Bone marrow (tissue), 2 donors: ENCODE data around the gene UBE2E3.
A peak's percentile ranks its signal among the peaks of the same experiment; 100 is the strongest.
"Not testable (repeated sequence)": the region's sequence is repeated elsewhere in the genome, so short reads cannot be mapped to it uniquely, and the experiment has no call there.

Experiments used
- DNase-seq, 2 donors: peaks; one replicate each; lab custom pipeline; 2025; lab: John Stamatoyannopoulos, UW

The UBE2E3 gene

DNA sequence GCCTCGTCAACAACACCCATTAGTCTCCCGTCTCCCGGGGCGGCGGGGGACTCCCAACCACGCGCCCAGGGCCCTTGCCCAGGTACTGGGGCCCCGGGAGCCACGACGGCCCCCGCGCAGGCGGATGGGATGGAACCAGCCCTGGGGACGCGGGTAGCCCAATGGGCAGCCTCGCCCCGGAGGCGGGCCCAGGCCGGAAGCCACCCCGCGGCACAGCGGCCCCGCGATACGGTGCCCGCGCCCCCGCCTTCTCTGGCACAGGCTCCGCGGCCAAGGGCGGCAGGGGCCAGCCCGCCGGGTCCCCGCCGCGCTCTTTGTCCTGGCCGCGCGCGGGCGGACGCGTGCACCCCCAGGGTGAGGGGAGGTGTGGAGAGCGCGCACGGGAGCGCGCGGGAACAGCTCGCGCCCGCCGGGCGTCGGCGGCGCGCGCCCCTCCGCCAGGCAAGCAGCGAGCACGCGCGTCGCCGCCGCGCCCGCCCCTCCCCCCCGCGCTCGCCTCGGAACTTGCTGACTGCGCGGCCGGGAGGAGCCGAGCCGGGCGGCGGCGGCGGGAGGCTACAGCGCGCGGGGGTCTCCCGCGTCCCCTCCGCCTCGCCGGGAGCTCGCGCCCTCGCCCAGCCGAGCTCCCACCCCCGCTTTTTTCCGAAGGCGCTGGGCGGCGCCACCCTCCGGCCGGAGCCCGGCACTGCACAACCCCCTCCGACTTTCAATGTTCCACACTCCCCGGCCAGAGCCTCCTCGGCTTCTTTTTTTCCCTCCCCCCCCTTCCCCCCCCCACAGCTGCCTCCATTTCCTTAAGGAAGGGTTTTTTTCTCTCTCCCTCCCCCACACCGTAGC, at the start of gene UBE2E3:
Gene UBE2E3 (plus strand): TSS at position 500 of the 837 bp plus-strand sequence. CDS start 1,438 bp downstream, outside the sequence.
- peak in 1 of 2 donors; percentile 80 for DNase-seq

DNA sequence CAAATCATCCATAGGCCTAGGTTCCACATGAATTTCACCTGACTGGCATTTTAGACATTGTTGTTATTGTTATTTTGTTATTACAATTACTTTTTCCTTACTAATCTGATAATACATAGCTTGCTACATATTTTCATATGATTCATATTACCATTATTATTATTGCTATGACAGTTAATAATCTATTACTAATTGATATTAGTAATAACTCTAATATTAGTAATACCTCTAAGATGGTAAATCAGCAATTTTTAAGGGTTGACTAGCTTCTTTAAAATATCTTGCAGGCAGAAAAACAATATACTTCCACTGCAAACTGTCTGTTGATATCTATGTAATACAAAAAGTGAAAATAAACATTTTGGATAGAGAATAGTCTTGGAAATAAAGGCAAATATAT, 48.6 kb upstream of the UBE2E3 start:
- DNase-seq = no peak

DNA sequence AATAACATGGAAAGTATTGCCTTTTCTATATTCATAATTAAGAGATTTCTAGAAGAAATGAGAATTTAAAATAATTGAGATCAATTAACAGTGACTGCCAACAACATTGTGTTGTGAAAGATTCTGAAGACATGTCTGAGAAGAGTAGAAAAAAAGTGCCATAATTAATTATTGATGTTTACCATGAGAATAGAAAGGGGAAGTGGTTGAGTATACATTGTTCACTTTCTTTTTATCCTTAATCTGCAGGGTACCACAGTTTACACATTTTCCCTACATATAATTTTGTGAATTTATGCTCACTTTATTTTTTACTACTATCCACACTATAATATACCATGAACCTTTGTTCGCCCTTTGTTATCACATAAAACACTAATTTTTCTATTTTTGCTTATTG, 47.1 kb upstream of the UBE2E3 start:
- no peak for DNase-seq

DNA sequence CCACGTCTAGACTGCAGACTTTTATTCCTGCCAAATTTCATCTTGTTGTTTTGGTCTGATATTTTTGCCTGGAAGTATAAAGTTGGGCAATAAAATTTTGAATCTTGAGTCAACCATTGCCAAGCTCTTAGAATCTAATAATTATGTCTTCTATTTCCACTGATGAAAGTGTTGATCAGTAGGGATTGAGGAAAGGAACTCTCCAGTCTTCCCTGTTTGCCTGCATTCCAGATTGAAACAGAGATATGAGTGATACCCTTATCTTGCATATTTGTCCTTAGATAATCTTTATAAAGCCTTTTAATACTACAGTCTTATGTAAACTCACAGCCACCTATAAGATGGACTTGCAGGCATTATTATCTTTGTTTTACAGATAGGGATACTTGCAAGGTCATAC, 45.5 kb upstream of the UBE2E3 start:
- no peak for DNase-seq

DNA sequence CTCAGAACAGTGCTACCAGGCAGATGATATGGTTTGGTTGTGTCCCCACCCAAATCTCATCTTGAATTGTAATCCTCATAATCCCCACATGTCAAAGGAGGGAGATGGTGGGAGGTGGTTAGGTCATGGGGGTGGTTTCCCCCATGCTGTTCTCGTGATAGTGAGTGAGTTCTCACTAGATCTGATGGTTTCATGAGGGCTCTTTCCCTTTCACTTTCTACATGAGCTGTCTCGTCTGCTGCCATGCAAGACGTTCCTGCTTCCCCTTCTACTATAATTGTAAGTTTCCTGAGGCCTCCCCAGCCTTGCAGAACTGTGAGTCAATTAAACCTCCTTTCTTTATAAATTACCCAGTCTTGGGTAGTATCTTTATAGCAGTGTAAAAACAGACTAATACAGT, 42.9 kb upstream of the UBE2E3 start:
- DNase-seq = not testable (repeated sequence)

DNA sequence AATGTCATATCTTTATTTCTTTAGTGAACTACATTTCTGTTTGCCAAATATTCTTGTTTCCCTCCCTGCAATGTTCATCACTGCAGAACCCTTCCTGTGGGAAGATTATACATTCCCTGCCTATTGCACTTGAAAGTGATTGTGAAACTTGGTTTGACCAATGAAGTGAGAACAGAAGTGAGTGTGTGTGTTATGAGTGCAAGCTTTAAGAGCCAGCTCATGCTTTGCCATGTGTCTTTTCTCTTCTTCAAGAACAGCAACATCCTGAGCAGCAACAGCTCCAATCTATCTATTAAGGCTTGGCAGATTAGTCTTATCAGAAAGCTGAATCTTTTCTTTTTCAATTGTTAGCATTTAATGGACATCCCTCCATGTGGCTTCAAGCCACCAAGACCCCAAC, 42.0 kb upstream of the UBE2E3 start:
- no peak for DNase-seq

DNA sequence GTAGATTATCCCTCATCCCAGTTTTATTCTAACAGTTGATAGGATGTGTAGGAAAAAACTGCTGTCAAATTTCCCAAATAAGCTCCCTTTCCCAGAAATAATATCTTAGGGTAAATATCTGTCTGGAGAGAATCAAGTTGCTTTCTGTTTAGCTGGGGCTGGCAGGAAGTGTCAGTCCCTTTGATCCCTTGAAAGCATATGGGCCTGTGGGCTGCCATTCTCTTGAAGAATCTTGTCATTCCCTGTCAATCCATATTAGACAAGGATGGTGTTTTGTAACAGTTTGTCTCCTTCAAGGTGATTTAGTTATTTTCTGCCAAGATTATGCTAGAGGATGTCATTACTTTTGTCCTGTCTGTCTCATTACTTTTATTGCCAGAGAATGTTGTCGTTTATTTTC, 37.1 kb upstream of the UBE2E3 start:
- DNase-seq = no peak

DNA sequence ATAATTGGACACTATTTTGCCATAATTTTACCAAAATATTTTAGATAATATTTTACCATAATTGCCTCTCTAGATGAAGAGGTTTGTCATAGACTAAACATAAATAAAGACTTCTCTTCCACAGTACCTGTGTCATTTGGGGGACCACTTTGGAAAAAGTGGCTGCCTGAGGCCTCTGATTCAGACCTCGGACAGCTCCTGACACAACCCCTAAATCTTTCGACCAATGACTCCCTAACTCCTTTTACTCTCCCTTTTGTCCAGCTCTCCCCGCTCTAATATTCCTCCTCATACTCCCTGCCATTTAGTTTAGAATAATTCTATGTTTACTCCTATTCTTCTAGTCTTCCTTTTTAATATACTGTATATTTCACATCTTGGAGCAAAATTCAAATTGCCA, 36.0 kb upstream of the UBE2E3 start:
- DNase-seq = no peak

DNA sequence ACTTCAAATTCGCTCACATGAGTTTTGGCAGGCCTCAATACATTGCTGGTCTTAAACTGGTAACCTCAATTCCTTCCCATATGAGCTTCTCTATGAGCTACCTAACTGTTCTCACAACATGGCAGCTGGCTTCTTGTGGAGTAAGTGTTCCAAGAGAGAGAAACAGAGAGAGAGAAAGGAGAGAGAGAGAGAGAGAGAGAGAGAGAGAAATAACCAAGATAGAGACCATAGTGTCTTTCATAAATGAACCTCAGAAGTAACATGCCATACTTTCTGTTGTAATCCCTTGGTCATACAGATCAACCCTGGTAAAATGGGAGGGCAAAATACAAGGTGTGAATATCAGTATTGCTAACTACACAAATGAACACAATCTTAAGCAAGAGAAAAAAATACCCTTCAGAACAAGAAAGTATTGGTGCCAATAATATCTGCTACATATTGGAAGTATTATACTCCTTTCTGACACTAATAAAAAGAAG, 33.2 kb upstream of the UBE2E3 start:
- DNase-seq = no peak

DNA sequence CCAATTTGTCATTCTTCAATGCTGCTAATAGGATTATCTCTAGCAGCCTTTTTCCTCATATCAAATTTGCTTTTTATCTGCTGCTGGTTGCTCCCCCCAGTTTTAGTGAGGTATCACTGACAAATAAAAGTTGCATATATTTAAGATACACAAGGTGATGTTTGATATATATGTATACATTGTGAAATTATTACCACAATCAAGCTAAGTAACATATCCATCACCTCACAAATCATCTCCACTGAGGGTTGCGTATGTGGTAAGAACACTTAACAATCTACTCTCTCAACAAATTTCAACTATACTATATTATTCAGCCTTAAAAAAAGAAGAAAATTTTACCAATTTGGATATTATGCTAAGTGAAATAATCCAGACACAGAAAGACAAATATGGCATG, 30.5 kb upstream of the UBE2E3 start:
- no peak for DNase-seq

DNA sequence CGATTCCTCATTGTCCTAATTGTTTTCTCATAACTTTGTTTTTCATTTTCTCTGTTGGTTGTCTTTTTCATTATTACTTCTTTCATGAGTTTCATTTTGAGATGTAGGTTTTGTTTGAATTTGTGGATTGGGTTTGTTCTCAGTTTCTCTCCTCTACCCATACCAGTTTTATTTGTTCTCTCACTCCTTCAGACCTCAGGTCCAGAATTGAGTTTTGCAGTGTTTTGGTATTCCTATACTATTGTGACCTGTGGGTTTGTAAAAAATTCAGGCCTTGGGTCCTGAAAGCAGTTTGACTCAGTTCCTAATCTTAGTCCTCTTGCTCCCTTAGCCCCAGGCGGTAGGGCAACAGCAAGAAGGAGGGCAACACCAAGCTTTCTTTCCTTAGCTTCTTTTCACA, 28.3 kb upstream of the UBE2E3 start:
- no peak for DNase-seq

DNA sequence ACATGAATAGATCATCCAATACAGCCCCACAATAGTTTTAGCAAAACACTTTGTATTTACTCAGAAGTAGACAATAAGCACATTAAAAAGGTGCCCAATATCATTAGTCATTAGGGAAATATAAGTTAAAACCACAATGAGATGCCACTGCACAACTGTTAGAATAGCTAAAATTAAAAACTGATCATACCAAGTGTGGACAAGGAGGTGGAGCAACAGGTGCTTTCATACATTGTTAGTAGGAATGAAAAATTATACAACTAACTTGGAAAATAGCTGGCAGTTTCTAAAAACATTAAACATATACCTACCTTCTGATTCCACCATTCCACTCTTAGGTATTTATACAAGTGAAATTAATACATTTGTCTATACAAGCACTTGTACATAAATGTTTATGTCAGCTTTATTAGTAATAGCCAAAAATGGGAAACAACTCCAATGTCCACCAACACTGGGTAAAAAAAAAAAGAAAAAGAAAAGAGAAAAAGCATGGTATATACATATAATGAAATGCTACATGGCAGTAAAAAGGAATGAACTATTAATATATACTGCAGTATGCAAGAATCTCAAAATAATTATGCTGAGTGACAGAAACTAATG, 27.6 kb upstream of the UBE2E3 start:
- DNase-seq = no peak

DNA sequence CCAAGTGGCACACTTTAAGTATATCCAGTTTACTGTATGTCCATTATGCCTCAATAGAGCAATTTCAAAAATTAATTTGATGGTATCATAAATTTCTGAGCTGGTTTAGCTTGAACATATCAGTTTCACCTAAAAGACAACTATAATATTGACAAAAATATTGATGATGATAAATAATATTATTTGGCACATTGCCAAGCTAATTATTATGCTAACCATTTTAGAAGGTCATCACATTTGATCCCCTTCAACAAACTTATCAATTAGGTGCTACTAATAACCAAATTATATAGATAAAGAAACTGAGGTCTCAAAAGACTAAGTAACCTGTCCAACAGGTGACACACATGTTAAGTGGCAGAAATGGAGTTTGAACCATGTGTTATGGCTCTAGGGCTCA, 26.9 kb upstream of the UBE2E3 start:
- DNase-seq = no peak

DNA sequence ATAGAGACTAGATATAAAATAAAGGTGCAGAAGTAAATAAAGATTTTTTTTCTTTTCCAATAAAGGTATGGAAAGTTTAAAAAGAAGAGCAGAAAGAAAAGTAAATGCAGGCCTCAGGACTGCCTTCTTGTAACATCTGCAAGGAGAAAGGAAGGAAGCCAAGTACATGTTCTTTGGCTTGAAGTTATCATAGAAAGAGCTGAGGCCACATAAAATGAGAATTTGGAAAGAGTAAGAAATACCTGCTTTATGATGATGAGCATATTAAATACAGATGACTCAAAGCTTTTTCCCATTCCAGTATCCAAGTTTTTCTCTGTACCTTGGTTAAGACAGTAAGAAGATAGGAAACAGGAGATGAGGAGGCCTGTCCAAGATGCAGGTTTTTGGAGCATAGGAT, 25.3 kb upstream of the UBE2E3 start:
- no peak for DNase-seq

DNA sequence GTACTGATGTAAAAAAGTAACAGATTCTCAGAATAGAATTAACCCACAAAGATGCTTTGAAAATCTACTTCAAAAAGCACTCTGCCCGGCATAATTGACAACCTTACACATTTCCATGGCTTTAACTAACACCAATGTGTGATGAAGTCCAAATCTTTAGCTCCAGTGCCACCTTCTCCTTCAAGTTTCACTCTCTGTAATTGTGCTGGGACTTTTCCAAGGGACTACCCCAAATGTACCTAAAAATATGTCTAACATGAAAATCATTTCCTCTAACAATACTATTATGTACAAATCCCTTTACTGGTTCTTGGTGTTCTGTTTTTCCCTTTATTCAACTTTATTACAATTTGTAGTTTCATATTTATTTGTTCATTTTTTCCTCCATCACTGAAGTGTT, 20.6 kb upstream of the UBE2E3 start:
- no peak for DNase-seq

DNA sequence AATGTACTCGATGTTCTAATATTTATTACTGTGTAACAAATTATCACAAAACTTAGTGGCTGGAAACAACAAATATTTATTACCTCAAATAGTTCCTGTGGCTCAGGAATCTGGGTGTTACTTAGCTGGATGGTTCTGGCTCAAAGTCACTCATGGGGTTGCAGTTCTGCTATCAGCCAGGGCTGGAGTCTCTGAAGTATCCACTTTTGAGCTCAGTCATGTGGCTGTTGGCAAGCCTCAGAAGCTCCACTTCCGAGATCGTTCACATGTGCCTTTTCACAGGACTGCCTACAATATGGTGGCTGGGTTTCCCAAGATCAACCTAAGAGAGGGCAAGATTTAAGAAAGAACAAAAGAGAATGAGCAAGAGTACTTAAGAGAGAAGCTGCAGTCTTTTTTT, 19.4 kb upstream of the UBE2E3 start:
- DNase-seq = no peak

DNA sequence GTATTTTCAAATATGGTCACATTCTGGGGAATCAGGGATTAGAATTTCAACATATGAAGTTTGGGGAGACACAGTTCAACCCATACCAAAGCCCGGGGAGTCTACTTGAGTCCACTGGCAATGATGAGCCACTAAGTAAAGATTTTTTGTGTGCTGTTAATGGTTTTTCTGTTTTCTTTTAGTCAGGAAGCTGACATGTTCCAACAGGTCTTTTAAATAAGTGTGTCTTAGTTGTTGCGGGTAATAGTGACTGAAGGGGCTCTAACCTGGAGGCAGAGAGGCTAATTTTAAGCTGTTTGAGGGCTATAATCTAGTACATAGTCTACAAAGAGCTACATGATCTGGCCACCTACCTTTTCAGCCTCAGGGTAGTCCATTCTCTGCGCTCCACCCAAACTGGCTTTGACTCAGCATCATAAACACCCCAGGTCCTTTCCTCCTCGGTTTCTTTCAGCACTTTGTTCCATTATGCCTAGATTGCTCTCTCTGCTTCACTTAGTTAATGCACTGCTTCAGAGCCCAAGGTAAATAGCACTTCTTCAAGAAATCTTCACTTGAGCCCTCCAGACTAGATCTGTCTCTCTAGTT, 17.6 kb upstream of the UBE2E3 start:
- no peak for DNase-seq

DNA sequence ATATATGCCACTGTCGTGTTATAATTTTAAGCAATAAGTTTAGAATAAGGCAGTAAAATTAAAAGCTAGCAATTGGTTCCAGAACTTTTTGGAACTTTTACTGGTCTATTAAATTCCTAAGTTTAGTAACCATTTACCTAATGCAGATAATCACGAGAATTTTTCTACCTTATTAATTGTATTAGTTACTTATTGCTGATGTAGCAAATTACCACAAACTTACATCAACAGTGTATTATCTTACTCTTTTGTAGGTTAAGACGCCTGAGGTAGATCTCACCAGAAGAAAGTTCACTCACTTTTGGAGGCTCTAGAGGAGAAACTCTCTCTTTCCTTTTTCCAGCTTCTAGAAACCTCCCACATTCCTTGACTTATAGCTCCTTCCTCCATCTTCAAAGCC, 14.0 kb upstream of the UBE2E3 start:
- no peak for DNase-seq

DNA sequence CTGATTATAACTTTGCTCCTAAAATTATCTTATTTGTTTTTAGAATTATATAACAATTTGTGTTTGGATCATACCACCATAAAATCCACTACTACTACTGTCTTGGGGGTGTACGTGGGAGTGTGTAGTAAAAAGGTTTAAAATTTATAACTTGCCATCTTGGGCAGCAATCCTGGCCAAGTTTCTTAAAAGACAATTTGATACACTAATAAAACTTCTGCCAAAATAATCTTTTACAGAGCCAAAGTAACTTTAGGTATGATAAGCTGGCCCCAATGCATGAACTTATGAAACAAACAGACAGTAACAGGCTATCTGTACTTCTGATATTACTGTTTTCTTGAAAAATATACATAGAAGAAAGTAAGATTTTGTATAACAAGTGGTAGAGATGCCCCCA, 11.3 kb upstream of the UBE2E3 start:
- no peak for DNase-seq

DNA sequence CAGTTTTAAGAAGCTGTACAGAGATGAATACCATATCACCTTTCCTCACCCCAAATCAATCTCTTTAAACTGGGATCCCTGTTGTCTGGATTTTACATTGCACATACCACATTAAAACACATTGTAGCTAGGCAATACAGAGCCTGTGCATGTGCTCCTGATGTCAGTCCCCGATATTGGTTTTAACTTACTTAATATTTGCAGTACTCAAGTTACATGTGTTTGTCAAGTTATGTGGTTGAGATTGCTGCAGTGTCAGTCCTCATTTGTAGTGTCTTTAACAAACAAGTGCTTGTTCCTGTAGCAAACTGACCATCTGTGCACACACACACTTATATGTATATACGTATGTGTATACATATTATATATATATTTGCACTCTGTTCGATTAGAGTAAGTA, 10.4 kb upstream of the UBE2E3 start:
- DNase-seq = no peak

DNA sequence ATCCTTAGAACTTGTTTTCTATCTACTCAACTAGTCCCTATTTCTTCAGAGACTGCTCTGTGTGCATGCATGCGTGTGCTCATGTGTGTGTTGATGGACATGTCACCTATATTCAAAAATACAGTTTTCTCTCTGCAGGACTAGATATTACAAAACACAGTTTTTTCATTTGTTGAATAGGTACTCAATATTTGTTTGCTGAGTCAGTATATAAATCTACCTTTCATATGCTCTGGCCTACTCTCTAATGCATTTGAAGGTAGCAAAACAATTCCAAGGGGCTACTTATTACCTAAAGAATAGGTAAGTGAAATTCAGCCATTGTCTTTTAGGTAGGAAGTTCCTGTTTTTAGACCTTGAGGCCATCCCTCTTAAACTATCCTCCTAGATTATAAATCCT, 8.6 kb upstream of the UBE2E3 start:
- DNase-seq = no peak

DNA sequence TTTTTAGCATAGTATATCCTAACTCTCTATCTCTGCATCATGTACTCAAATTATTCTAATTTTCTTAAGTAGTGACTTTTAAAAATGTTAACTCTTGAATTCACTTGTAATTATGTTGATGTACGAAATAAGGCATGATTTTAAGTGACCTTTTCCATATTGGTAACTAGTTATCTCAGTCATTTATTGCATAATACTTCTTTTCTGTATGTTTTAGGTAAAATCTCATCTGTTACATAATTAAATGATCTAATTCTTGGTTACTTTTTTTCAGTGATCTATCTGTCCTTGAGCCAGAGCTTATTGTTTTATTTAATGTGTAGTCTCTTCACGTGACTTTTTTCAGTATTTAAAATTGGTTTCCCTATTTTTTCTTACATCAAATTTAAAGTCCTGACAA, 4.8 kb upstream of the UBE2E3 start:
- no peak for DNase-seq
